Stimulated activated CD8-positive, alpha-beta memory T cell treated with anti-CD3 and anti-CD28 coated beads, Interleukin-15, amount 100 ng/mL, for 48 hours (primary cell): ENCODE data around the gene WNK2.

Experiments used
- DNase-seq, 2 donors: peaks; one replicate each; pipeline ENCODE4 v3.0.0-alpha.2; 2020; ENCODE audit warnings: low read depth in 2 of 2

Gene WNK2

DNA sequence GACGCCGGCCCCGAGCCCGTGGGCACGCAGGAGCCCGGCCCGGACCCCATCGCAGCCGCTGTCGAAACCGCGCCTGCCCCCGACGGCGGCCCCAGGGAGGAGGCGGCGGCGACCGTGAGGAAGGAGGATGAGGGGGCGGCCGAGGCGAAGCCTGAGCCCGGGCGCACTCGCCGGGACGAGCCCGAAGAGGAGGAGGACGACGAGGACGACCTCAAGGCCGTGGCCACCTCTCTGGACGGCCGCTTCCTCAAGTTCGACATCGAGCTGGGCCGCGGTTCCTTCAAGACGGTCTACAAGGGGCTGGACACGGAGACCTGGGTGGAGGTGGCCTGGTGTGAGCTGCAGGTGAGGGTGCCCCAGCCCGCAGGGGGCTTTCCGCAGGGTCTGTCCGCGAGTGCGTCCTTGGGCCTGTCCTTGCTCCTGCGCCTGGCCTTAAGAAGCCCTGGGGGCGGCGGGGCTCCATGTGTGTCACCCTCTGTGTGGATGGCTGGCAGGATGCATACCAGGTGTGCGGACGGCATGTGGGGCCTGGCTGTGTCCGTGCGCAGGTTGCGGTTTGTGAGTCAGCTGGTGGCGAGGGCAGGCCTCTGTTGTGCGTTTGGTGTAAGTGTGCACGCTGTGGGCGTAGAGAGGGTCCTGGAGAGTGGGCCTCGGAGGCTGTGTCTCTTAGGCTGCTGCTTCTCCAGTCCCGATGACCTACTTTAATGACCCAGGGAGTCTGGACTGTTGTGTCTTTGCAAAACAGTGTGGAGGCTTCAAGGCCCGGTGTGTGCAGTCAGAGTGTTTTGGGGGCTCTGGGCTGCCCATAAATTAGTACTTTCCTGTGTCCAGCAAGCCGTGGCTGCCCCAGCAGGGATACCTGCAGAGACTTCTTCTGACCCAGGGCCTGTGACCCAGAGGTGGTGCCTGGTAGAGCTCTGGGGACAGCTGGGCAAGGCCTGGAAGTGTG lies 1.6 kb downstream of the WNK2 start:
- no peak for DNase-seq

DNA sequence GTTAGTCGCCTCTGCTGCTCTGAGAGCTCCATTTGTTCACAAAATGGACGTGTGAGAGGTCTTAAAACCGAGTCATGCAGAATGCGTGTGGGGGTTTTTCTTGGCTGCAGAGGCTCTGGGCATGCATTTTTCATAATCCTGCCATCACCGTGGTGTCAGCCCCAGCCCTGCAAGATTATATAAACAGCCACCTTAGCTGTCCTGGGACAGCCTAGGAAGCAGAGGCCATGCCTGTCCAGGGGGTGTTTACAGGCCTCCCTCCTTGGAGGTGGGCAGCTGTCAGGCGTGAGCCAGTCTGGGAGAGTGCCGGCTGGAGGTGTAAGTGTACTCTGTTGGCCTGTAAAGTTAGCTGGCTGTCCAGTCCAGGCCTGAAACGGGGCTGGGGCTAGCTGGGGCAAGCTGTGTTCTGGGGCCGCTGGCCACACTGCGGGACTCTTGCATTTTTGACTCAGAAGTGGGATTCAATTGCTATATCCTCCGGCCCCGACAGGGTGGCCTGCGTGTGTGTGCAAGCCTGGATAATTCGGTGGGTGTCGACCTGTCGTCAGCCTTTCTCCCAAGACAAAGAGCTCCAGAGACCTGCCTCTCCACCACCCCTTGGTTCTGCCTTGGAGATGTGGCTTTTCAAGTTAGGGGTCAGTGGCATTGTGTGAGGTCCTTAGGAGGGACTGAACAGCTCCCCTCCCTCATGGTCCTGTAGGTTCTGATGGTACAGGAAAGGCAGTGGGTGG lies 2.4 kb downstream of the WNK2 start:
- DNase-seq: no peak

DNA sequence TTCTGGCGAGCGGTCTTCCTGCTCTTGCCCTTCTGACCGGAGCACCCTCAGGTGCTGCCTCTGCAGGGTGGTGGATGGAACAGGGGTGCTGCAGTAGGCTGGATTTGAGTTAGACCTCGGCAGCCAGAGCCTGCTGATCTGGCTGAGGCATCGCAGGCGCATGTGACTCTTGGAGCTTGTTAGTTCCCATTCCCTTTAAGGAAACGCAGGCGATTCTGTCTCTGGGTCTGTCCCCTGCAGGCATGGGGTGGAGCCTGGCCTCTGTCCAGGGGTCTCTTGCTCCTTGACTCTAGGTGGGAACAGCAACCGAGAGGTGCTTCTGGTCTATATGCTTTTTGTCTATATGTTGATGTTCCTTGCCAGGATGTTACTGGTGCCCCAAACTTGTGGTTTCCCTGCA lies 3.1 kb downstream of the WNK2 start:
- no peak for DNase-seq

DNA sequence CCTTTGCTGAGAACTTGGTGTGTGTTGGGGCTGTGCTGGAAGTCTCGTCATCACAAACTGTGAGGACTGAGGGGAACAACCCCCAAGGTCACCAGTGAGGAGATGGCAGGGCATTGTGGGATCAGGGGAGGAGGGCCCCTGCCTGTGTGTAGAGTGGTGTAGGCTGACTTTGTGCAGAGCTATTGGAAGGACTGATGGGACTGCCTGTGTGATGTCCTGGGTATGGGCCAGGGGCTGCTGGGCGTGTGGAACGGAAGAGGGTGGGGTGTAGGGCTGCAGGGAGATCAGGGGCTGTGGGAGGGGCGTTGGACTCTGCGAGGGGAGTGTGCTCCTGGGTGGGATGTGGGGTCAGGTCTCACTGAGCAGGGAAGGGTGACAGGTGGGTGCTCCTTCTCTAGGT lies 3.6 kb downstream of the WNK2 start:
- no peak for DNase-seq

DNA sequence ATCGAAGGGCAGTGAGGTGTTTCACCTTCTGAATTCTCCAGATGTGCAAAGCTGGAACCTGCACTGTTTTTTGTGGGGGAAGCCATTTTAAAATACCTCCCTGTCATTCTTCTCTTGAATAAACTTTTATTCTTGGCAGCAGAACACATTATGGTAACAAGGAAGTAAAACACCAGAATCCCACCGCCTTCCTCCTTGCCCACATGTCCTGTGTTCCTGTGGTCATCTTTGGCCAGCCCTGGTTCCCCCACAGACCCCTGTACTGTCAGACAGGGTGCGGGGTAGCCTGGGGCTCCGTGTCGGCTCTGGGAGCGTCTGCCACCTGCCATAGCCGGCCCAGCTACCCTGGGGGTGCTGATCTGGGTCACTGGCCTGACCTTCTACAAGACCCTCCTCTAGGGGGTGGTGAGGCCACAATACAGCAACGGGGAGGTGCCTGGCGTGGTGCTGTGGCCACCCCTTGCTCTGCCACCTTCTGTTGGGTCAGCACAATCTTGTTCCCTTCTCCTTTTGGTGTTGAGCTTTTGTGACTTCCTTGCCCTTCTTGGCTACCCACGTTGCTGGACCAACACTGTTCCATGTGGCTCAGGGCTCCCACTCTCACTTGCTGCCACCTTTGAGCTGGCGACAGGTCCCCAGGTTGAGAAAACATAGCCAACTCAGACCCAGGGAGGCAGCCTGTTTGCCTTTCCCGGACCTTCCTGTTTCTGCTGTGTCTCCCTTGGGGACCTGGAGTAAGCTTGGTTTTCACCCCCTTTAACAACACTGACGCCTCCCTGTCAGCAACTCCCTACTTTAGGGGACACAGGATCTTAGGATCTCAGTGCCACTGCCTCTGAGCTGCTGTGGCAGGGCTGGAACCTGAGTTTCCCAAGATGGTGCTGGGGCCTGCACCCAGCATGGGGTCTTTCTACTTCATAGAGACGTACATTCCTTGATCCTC lies 4.8 kb downstream of the WNK2 start:
- no peak for DNase-seq

DNA sequence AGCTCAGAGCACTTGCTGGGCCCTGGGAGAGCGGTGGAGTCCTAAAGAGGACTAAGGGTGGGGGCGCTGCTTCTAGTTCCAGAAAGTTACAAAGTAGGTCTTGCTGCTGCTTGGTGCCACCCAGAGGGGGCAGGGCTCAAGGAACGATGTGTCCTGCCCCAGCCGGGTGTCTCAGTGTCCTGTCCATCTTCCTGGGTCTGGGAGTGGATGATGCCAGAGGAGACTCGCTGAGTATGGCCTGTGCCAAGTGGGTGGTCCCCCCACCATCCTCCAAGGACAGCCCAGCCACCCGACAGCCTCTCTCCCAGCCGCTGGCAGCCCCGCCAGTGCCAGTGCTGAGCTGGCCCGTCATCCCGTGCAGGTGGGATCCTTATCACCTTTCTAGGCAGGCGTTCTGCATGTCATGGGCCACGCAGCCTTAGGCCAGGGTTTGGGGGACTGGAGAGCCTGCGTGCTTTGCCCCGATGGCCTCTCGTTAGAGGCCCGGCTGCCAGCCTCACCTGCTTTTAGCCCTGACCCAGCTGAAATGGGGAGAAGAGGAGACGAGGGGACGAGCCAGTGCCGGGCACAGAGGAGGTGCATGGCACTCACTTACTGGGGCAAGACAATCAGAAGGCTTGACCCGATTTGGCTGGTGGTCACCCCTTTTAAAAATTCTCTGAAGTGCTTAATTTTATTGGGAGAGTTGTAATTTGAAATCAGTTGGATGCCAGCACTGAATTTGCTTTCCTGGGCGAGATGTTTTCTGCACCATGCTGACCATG lies 5.6 kb downstream of the WNK2 start:
- no peak for DNase-seq

DNA sequence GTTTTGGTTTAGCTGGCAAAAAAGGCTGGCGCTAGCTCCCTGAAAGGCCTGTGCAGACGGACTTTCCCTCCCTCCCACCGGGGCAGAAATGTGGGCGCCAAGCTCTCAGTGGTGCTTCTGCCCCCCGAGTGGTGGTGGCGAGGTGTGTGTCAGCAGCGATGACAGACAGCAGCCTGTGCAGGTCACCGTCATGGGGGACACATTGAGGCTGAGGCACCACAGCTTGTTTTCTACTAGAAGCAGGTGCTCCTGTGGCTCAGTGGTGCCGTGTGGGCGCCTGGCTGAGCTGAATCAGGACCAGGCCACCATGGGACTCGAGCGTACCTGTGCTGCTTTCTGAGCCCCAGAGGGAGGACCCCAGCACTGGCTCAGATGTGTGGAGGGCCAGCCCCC lies 6.2 kb downstream of the WNK2 start:
- no peak for DNase-seq

DNA sequence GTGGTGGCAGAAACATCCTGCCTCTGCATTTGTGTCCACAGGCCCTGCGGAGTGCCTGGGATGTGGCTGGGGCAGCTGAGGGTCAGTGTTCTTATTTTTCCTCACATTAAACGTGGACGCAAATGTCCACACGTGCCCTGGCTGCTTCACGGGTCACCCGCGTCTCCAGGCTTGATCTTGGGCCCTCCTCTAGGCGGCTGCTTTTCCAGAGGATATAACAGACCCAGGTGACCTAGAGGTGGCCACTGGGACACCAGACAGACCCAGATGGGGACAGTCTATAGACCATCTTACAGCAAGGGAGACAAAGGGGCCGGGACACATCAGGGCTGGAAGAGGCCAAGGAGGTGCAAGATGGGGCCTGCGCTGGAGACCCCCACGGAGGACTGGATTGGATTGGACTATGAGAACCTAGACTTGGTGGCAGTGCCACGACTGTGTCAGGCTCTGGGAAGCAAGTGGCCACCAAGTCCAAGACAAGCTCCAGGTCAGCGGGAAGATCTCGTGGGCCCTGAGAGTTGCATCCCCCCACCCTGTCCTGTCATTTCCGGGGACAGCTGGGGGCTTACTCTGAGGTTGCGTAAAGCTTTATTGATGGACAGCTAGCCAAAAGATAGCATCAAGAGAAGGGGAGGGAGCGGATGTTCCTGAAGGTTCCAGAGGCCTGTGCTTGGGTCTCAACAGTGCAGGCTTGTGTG lies 6.9 kb downstream of the WNK2 start:
- no peak for DNase-seq

DNA sequence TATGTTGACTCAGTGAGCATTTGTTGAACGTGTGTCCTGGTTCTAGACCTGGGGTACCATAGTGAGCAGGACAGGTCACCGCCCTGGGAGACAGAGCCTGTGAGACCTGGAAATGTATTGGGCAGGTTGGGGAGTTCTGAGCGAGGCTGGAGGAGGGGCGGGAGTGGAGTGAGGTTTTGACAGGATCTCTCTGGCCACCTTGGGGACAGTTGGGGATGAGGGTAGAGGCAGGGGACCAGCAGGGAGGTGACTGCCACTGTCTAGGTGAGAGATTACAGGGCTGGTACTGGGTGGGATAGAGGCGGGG lies 7.4 kb downstream of the WNK2 start:
- no peak for DNase-seq

DNA sequence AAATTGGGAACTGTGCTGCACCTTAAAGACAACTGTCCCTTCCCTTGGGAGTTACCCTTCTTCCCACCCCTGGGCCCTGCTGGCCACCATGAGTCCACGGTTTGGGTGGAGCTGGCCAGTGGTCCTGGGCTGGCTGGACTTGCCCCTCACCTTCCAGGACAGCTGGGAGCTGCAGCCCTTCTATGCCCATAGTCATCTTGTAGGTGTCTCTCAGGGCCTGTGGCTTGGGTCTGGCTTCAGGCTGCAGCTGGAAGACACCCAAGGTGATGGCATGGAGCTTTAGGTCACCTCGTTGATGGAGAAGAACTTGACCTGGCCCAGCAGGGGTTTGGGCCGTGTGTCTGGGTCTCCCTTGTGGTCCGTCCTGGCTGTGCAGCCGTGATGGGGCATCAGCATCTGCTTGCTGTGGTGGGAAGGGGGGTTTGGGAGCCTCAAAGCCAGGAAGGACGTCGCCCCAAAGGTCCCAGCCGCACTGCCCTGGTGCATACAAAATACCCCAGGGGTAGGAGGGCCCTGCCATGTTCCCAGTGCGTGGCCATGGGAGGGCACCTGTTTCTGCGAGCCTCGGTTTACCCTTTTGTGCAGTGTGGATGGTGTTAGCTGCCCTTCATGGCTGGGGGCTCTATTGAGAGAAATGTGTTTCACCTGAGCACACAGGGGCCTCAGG lies 8.9 kb downstream of the WNK2 start:
- DNase-seq: no peak

DNA sequence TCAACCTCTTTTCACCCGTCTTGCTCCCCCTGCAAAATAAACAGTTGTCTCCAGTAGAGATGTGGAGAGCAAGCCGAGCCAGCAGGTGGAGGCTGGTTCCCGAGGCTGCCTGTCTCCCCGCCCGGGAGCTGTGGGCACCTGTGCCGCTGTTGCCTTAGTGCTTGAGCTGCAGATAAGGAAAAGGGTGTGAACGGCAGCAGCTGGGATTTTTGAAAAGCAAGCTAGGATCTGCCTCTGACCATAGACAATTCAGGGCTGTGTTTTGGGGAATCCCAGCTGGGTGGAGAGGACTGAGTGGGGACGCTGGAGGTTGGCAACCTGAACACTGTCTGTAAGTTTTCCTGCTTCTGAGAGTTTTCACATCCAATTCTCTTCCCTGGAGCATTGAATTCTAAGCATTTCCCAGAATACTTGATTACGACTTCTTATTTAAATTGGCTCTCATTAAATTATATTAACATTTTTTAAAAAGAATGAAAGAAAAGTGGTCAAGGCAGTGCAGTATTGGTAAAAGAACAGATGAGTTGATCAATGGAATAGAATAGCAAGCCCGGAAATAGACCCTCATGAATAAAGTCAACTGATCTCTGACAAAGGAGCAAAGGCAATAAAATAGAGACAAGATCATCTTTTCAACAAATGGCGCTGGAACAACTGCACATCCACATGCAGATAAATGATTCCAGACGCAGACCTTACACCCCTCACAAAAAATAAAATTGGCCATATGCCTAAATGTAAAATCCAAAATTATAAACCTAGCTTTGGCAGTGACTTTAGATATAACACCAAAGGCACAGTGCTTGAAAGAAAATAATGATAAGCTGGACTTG lies 9.7 kb downstream of the WNK2 start:
- DNase-seq: no peak

DNA sequence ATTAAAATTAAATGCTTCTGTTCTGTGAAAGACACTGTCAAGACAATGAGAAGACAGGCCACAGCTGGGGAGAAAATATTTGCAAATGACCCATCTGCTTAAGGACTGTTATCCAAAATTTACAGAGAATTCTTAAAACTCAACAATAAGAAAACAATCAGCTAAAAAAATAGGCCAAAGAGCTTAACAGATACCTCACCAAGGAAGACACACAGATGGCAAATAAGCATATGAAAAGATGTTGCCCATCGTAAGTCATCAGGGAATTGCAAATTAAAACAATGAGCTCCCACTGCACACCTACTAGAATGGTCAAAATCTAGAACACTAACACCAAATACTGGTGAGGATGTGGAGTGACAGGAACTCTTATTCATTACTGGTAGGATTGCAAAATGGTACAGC lies 10.3 kb downstream of the WNK2 start:
- no peak for DNase-seq

DNA sequence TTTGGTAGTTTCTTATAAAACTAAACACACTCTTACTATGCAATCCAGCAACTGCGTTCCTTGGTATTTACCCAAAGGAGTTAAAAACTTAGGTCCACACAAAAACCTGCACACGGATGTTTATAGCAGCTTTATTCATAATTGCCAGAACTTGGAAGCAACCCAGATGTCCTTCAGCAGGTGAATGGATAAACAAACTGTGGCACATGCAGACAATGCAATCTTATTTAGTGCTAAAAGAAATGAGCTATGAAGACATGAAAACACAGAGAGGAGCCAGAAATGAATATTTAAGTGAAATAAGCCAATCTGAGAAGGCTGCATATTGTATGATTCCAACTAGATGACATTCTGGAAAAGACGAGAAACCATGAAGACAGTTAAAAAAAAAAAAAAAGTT lies 10.7 kb downstream of the WNK2 start:
- DNase-seq: no peak

DNA sequence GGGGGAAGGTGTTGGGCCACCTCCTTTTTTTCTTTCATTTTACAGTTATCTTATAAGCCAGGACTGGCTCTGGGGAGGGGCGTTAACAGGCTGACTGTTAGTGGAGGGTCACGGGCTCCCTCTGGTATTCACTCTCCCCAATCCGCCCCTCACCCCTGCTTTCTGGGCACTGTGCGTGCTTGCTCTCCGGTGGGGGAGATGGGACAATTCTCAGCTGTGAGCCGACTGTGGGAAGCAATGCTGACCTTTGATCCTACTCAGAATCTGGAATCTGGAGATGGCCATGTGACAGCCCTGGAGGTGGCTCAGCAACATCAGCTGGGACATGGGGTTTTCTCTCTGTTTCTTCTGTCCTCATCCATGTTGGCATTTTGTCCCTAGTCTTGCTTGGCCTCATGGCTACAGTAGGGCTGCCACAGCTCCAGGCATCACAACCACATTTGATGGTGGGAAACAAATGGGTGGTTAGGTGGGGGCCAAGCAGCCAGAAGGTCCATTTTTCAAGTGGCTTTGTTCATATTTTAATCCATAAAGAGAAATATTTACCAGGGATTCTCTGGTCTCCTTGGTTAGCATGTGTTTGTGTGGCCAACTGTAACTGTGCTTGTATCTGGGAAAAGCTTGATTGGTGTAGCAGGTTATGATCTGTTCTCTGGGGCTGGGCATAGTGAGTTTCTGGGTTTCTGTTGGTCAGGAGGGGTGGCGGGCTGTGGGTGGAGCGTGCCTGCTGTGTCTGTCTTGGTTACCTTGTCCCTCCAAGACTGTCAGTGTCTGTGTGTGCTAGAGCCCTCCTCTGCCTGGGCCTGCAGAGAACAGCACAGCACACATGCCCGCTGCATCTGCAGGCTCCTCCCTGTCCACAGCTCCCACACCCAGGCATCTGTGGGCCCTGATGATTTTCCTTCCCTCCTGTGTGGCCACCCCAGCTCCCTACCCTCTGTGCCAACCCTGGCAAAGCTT lies 12.4 kb downstream of the WNK2 start:
- DNase-seq: no peak

DNA sequence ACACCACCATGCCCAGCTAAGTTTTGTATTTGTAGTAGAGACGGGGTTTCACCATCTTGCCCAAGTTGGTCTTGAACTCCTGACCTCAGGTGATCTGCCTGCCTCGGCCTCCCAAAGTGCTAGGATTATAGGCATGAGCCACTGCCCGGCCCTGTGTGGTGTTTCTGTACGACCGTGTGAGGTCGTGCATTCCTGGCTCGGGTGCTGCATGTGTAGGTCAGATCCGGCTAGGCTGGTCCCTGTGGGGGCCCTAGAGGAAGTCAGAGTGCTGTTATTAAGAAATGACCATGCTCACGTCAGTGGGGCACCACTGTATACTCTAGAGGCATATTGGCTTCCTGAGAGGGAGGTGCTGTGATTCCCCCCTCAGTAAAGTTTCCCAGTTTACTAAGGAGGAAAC lies 13.7 kb downstream of the WNK2 start:
- no peak for DNase-seq

DNA sequence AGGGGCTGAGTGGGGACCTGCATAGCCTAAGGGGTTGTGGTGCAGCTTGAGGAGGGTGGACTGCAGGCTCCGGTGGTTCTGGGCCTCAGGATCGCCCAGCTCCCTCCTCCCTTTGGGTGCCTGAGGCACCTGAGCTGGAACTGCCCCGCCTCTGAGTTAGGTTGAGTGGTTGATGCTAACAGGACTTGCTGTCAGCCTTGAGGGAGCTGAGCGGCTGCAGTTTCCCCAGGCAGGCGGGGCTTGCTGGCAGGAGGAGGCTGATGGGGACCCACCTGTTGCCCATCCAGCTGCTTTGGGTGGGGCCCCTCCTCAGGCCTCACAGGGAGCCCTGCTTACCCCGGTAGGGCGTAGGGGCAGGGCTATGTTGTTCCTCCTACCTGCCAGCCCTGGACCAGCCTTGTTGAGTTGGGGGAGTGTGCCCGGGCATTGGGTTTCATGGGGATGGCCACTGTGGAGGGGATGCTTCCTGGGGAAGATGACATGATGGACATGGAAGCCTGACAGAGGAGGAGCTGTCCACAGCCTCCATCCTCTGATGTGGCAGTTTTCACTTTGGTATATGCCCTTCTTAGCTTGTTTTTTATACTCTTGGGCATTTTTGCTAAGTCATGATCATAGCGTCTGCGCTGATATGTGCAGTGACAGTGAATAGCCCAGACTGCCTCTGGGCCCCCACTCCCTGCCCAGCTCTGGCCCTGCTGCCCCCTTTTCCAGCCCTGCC lies 14.3 kb downstream of the WNK2 start:
- no peak for DNase-seq

DNA sequence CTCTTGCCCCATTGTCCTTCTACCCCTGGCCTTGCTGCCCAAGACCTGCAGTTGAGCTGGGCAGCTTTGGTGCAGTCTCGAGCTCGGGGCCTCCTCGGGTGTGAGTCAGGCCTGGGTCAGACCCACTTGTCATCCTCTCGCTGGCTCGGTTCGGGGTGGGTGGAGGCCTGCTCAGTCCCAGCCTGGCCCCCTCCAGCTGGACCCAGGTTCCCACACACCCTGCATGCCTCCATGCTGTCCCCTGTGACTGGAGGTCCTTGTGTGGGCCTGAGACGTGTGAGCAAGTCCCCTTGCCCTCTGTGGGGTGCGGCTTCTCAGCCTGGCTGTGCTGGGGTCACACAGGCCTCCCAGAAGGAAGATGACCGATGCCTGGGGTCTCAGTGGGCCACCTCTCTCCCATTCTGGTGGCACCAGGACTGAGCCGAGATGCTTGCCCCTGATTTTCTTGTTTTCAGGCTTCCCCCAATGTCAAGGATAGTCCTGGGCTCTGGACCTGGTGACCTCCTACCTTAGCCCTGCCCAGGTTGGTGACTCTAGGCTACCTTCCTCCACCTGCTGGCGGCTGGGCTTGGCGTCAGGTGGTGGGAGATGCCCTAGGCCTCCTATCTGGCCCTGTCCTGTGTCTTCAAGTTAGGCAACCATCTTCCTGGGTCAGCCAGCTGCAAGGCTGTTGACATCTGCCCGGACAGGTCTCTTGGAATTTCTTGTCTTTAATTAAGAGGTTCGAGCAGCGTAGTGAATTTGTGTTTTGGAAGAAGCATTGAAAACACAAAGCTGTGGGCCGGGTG lies 15.1 kb downstream of the WNK2 start:
- DNase-seq: no peak
